CD4-positive, alpha-beta T cell treated with Interleukin-17A for 1 hour (primary cell): ENCODE results near the gene PPP2R2B.
A peak's percentile ranks its signal among the peaks of the same experiment; 100 is the strongest.

Experiments
- DNase-seq: peaks from one replicate; pipeline ENCODE4 v3.0.0-alpha.2; 2020

PPP2R2B gene

GRCh38 chr5:146884066-146884626 lies 5.6 kb upstream of the PPP2R2B start:
- DNase-seq: no peak

- no peak for DNase-seq
Measured at GRCh38 chr5:146883511-146883910, 5.0 kb upstream of the PPP2R2B start.

GRCh38 chr5:146880966-146881365 lies 2.4 kb upstream of the PPP2R2B start:
- no peak for DNase-seq

- peak; percentile 22 for DNase-seq
Measured at GRCh38 chr5:146877783-146878475, 628 bp downstream of the PPP2R2B start.

GRCh38 chr5:146877178-146877681 lies 1.3 kb downstream of the PPP2R2B start:
- DNase-seq: no peak

- no peak for DNase-seq
Measured at GRCh38 chr5:146873186-146873917, 5.2 kb downstream of the PPP2R2B start.

- DNase-seq: no peak
Measured at GRCh38 chr5:146872188-146872587, 6.4 kb downstream of the PPP2R2B start.

- no peak for DNase-seq
Measured at GRCh38 chr5:146867996-146868708, 10.4 kb downstream of the PPP2R2B start.

GRCh38 chr5:146866263-146866662 lies 12.3 kb downstream of the PPP2R2B start:
- no peak for DNase-seq

- no peak for DNase-seq
Measured at GRCh38 chr5:146862641-146863040, 15.9 kb downstream of the PPP2R2B start.

- DNase-seq: no peak
Measured at GRCh38 chr5:146860213-146860893, 18.2 kb downstream of the PPP2R2B start.

GRCh38 chr5:146852089-146852488 lies 26.5 kb downstream of the PPP2R2B start:
- DNase-seq: no peak

- no peak for DNase-seq
Measured at GRCh38 chr5:146851133-146851532, 27.4 kb downstream of the PPP2R2B start.

- no peak for DNase-seq
Measured at GRCh38 chr5:146849694-146850303, 28.8 kb downstream of the PPP2R2B start.

GRCh38 chr5:146848133-146848532 lies 30.4 kb downstream of the PPP2R2B start:
- no peak for DNase-seq

- DNase-seq: no peak
Measured at GRCh38 chr5:146840016-146840415, 38.5 kb downstream of the PPP2R2B start.

- DNase-seq: no peak
Measured at GRCh38 chr5:146836226-146836842, 42.2 kb downstream of the PPP2R2B start.

GRCh38 chr5:146832985-146833732 lies 45.4 kb downstream of the PPP2R2B start:
- no peak for DNase-seq

GRCh38 chr5:146828385-146828784 lies 50.2 kb downstream of the PPP2R2B start:
- no peak for DNase-seq

GRCh38 chr5:146827901-146828300 lies 50.7 kb downstream of the PPP2R2B start:
- DNase-seq: no peak

GRCh38 chr5:146825033-146825432 lies 53.5 kb downstream of the PPP2R2B start:
- no peak for DNase-seq
